Karpas-422 (cell line): Measurements from ENCODE around the gene TNFRSF18. TPM values are rescaled to one million over a fixed set of nuclear protein-coding genes. Genes with fewer than 3 reads are reported as not detected.
"Not testable (repeated sequence)": the region's sequence is repeated elsewhere in the genome, so short reads cannot be mapped to it uniquely, and the experiment has no call there.

Experiments used
- DNase-seq: peaks from one replicate; pipeline ENCODE4 v3.0.0-alpha.2; 2015
- H2AFZ ChIP-seq: fragments of 200-600 bp; sonication (generic); 2 replicates; pipeline ENCODE4 v1.6.1; 2014; ENCODE audit warnings: antibody characterized with exemption, low read length, mixed read lengths
- H3K27ac ChIP-seq: fragments of 200-600 bp; sonication (generic); 2 replicates; pipeline ENCODE4 v1.5.1; 2014; ENCODE audit warnings: mild to moderate bottlenecking, low read length, moderate library complexity
- H3K27me3 ChIP-seq: fragments of 200-600 bp; sonication (generic); 2 replicates; pipeline ENCODE4 v1.6.1; 2014; ENCODE audit warnings: low read length, mixed read lengths
- H3K36me3 ChIP-seq: fragments of 200-600 bp; sonication (generic); 2 replicates; pipeline ENCODE4 v1.6.1; 2014; ENCODE audit warnings: low read length, mixed read lengths; ENCODE audit not compliant: insufficient read depth
- H3K4me1 ChIP-seq: fragments of 200-600 bp; sonication (generic); 2 replicates; pipeline ENCODE4 v1.6.1; 2014; ENCODE audit warnings: mild to moderate bottlenecking, low read length, mixed read lengths
- H3K4me2 ChIP-seq: fragments of 200-600 bp; sonication (generic); 2 replicates; pipeline ENCODE4 v1.6.1; 2014; ENCODE audit warnings: low read length, low read depth, mild to moderate bottlenecking; ENCODE audit not compliant: poor library complexity, severe bottlenecking
- H3K4me3 ChIP-seq: fragments of 200-600 bp; sonication (generic); 2 replicates; pipeline ENCODE4 v1.5.1; 2014; ENCODE audit warnings: mild to moderate bottlenecking, antibody characterized with exemption, low read length, mixed read lengths
- H3K79me2 ChIP-seq: fragments of 200-600 bp; sonication (generic); 2 replicates; pipeline ENCODE4 v1.6.1; 2014; ENCODE audit warnings: mild to moderate bottlenecking, low read length, mixed read lengths
- H3K9ac ChIP-seq: fragments of 200-600 bp; sonication (generic); 2 replicates; pipeline ENCODE4 v1.6.0; 2014; ENCODE audit warnings: low read length
- H3K9me2 ChIP-seq: fragments of 200-600 bp; sonication (generic), shearing (Covaris generic); replicated peaks from 2 replicates; pipeline ENCODE4 v1.6.0; 2014; ENCODE audit warnings: mild to moderate bottlenecking, low read length, moderate library complexity; ENCODE audit not compliant: insufficient read depth
- H3K9me3 ChIP-seq: fragments of 300-700, 200-600 bp; sonication (generic); 2 replicates; pipeline ENCODE4 v1.6.1; 2014; ENCODE audit warnings: low read length, mixed read lengths
- H4K20me1 ChIP-seq: fragments of 200-600 bp; sonication (generic); 2 replicates; pipeline ENCODE4 v1.6.1; 2014; ENCODE audit warnings: mild to moderate bottlenecking, antibody characterized with exemption, low read length, low read depth; ENCODE audit not compliant: insufficient read depth
- total RNA-seq: library from RNA; depleted of rRNA; stranded (reverse); fragments of >200 nt; shearing (Covaris generic); gene quantifications from 2 replicates; pipeline ENCODE4 v1.2.3, GENCODE V29; 2014; ENCODE audit warnings: low replicate concordance

The TNFRSF18 gene
- total RNA-seq, 1 experiment from 2014 or later: 0.30 TPM

DNA sequence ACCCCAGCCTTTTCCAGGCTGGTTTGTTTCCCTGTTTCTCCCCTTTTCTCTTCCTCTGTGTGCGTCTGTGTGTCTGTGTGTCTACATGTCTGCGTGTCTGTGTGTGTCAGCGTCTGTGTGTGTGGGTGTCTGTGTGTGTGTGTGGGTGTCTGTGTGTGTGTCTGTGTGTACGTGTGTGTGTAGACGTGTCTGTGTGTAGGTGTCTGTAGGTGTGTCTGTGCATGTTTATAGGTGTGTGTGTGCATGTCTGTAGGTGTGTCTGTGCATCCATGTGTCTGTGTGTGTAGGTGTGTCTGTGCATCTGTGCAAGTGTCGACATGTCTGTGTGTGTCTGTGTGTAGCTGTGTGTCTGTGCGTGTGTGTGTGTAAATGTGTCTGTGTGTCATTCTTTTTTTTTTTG, 29.5 kb downstream of the TNFRSF18 start:
- H4K20me1 ChIP-seq: 0 out of 2 replicates have a peak, but pooled peaks cover 6% of the 10 kb centered on the region
- DNase-seq: no peak
- H3K27ac ChIP-seq: no peak overlapping the region
- no peaks in the 10 kb centered on the region for H3K27me3 ChIP-seq
- H3K36me3 ChIP-seq: no peaks in the 10 kb centered on the region
- H3K9ac ChIP-seq: no peak overlapping the region
- no peaks in the 10 kb centered on the region for H3K9me2 ChIP-seq
- H3K9me3 ChIP-seq: no peaks in the 10 kb centered on the region
- H3K4me1 ChIP-seq: peaks cover 9% of the 10 kb centered on the region
- no peak overlapping the region for H2AFZ ChIP-seq
- H3K79me2 ChIP-seq: no peaks in the 10 kb centered on the region
- H3K4me2 ChIP-seq: no peak overlapping the region
- no peak overlapping the region for H3K4me3 ChIP-seq

DNA sequence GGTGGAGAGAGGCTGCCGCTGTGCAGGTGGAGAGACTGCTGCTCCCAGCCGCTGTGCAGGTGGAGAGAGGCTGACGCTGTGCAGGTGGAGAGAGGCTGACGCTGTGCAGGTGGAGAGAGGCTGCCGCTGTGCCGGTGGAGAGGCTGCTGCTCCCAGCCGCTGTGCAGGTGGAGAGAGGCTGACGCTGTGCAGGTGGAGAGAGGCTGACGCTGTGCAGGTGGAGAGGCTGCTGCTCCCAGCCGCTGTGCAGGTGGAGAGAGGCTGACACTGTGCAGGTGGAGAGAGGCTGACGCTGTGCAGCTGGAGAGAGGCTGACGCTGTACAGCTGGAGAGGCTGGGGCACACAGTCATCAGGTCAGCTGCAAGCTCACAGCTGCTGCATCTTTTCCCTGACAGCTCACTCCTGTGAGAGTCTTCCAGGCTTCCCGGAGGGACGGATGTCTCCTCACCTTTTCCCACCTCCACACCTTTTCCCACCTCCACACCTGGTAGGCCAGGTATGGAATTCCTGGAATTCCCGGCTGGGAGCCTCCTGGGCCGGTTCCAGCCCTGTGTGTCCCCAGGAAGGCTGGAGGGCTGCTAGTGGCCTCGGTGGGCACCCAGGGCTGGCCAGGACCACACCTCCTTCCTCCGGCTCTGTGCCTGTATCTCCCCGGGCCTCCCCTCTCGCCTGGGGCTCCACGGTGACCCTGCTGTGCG, 30.2 kb downstream of the TNFRSF18 start:
- not testable (repeated sequence) for H3K27me3 ChIP-seq, H3K36me3 ChIP-seq, H4K20me1 ChIP-seq, H3K79me2 ChIP-seq, H3K4me3 ChIP-seq, H3K9ac ChIP-seq, DNase-seq, H3K9me2 ChIP-seq, H3K9me3 ChIP-seq, H2AFZ ChIP-seq, H3K4me2 ChIP-seq, H3K27ac ChIP-seq
- H3K4me1 ChIP-seq: peaks cover 17% of the 10 kb centered on the region

DNA sequence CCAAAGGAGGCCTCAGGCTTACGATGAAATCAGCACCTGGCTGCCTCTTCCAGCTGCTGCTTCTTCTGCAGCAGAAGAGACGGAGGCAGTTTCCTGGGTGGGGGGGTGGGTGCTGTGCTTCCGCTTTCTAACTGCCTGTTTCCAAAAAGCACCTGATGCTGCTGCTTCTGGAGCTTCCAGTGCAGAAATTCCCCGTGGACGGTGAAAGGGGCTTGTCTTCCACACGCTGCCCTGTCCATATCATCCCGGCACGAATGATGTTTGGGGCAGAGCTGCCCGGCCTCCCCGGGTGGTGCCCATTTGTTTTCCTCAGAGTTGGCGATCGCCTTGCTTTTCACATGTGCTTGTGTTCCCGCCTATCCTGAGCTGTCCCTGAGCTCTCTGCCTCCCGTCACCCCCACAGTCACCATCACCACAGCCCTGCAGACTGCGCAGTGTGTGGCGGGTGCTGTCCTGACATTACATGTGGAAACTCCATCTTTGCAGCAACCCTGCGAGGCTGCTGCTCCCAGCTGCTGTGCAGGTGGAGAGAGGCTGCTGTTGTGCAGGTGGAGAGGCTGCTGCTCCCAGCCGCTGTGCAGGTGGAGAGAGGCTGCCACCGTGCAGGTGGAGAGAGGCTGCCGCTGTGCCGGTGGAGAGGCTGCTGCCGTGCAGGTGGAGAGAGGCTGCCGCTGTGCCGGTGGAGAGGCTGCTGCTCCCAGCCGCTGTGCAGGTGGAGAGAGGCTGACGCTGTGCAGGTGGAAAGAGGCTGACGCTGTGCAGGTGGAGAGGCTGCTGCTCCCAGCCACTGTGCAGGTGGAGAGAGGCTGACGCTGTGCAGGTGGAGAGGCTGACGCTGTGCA, 30.9 kb downstream of the TNFRSF18 start:
- Histone ChIP-seq H3K9me3 (no peaks in the 10 kb centered on the region), H2AFZ (no peak overlapping the region), H3K4me1 (peaks cover 19% of the 10 kb centered on the region), H4K20me1 (0 out of 2 replicates have a peak, but pooled peaks cover 6% of the 10 kb centered on the region), H3K79me2 (no peaks in the 10 kb centered on the region), H3K9me2 (no peaks in the 10 kb centered on the region), H3K27me3 (no peaks in the 10 kb centered on the region), H3K27ac (no peak overlapping the region), H3K9ac (no peak overlapping the region), H3K4me3 (no peak overlapping the region), H3K36me3 (no peaks in the 10 kb centered on the region), H3K4me2 (no peak overlapping the region)
- no peak for DNase-seq

DNA sequence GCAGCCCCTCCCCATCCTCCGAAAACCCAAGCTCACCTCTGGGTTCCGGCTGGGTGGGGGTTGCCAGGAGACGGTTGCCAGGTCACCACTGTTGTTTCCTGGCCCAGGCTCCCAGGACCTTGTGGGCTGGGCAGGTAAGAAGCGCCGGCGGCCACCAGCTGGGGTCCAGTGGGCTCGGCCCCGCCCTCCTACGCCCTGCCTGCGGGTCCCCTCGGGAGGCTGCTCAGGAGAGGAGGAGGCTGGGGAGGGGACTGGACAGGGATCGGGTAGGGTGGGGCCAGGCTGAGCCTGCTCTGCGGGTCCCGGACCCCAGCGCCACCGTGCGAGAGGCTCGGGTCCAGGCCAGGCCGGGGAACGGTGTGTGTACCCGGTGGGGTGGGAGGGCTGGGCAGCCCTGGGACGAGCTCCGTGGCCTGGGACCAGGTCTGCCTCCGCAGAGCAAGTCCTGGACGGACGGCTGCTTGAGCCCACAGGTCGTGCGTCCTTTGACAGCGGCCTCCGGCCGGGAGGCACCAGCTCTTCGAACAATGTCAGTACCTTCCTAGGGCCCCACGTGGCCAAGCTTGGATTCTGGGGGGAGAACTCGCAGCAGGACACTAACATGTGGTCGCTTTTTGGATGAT, 32.5 kb downstream of the TNFRSF18 start, which contains the start of gene TTLL10:
TTLL10 (plus strand) TSS at position 88 of the 623 bp plus-strand sequence. CDS start 5,336 bp downstream, outside the sequence.
- H4K20me1 ChIP-seq: no peaks in the 10 kb centered on the region
- DNase-seq: no peak
- no peak within 1 kb of the TSS for H3K4me3 ChIP-seq
- no peak within 1 kb of the TSS for H3K4me2 ChIP-seq
- H3K27me3 ChIP-seq: no peaks in the 10 kb centered on the region
- no peaks in the 10 kb centered on the region for H3K36me3 ChIP-seq
- no peak within 1 kb of the TSS for H3K27ac ChIP-seq
- no peak within 1 kb of the TSS for H3K9ac ChIP-seq
- no peaks in the 10 kb centered on the region for H3K9me3 ChIP-seq
- H3K79me2 ChIP-seq: no peaks in the 10 kb centered on the region
- H3K4me1 ChIP-seq: peaks cover 14% of the 10 kb centered on the region
- no peak within 1 kb of the TSS for H2AFZ ChIP-seq
- no peaks in the 10 kb centered on the region for H3K9me2 ChIP-seq

DNA sequence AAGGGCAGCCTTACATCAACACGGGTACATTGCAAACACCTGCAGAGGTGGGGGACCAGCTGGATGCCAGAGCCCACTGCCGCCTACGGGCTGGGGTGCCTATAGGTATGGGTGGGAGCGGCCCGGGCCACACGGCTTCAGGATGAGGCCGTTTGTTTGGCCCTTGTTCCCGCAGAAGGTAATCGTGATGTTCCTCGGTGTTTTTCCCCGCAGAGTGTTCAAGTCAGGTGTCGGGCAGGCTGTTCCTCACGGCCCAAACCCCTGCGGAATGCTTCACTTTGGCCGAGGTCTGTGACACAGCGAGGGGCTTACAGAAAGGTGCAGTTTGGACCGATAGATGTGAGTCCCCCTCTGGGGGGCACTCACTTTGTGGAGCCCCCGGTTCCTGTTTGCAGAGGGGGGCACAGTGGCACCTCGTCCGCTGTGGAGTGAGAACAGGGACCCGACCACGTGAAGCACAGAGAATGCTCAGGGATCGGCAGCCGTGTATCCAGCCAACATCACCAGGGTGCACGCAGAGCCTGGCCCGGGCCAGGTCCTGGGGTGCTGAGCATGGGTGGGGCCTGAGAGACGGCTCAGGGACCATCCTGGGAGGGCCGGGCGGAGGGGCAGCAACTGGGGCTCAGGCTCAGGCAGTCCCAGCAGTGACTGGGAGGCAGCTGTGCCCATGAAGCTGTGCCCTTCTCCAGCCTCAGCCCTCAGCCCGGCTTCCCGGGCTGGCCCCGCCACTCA, 33.2 kb downstream of the TNFRSF18 start:
- Histone ChIP-seq H3K9ac (no peak overlapping the region), H2AFZ (no peak overlapping the region), H3K9me3 (no peaks in the 10 kb centered on the region), H3K27me3 (no peaks in the 10 kb centered on the region), H4K20me1 (no peaks in the 10 kb centered on the region), H3K4me3 (no peak overlapping the region), H3K36me3 (no peaks in the 10 kb centered on the region), H3K9me2 (no peaks in the 10 kb centered on the region), H3K4me2 (no peak overlapping the region), H3K27ac (no peak overlapping the region), H3K4me1 (peaks cover 14% of the 10 kb centered on the region), H3K79me2 (no peaks in the 10 kb centered on the region)
- no peak for DNase-seq

DNA sequence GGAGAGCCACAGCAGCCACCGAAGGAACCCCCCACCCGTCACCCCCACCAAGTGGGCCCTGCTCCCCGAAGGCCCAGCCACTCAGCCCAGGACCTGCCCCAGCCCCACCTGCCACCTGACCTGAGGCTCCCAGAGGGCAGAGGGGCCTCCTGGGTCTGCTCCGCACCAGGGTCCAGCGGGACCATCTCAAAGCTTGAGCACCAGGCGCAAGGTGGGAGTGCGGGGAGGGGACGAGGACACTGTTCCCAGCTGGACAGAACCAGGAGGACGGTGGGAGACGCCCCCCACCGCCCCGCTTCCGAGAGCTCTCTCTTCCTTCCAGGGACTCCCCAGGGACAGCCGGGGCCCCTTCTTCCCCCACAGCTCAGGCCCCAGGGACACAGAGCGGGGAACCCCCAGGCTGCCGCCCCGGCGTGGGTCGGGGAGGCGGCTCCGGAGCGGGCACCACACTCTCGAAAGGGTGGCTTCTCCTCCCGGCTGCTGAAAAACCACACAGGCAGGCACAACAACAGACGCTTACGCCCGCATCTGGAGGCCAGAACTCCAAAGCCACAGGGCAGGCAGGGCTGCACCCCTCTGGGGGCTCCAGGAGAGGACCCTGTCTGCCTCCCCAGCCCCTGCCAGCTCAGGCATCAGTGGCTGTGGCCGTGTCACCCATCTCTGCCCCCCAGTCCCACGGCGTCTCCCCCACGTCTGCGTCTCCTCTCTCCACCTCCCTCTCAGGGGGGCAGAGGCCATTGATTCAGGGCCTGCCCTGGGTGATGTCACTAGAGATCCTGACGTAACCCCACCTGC, 34.6 kb downstream of the TNFRSF18 start:
- Histone ChIP-seq H3K9me3 (no peaks in the 10 kb centered on the region), H3K4me3 (no peak overlapping the region), H3K79me2 (no peaks in the 10 kb centered on the region), H3K4me2 (peak overlapping the region; percentile 19), H2AFZ (no peak overlapping the region), H3K4me1 (peaks cover 14% of the 10 kb centered on the region), H3K36me3 (no peaks in the 10 kb centered on the region), H3K9ac (peak overlapping the region; percentile 24; the same call in 1 of the 2 replicates), H3K9me2 (no peaks in the 10 kb centered on the region), H3K27ac (no peak overlapping the region), H3K27me3 (no peaks in the 10 kb centered on the region), H4K20me1 (no peaks in the 10 kb centered on the region)
- no peak for DNase-seq

DNA sequence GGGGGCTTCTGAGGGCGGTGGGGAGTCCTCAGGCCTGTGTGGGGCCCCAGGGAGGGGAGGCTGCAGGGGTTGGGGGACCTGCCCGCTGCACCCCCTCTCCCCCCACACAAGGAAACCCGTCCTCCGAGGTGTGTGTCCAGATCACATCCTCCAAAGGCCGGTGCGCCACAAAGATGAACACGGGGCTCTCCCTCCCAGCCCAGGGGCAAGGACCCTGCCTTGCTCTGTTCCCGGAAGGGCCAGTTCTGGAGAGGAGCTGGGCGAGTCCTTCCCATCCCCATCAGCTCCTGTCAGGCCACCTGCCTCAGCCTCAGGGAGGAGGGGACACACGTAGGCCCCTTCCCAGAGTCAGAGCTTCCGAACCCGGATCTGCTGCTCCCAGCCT, 35.2 kb downstream of the TNFRSF18 start:
- no peaks in the 10 kb centered on the region for H3K36me3 ChIP-seq
- H3K27ac ChIP-seq: no peak overlapping the region
- H3K9me3 ChIP-seq: no peaks in the 10 kb centered on the region
- no peak overlapping the region for H3K4me3 ChIP-seq
- no peaks in the 10 kb centered on the region for H3K79me2 ChIP-seq
- H3K4me1 ChIP-seq: peaks cover 14% of the 10 kb centered on the region
- no peaks in the 10 kb centered on the region for H3K27me3 ChIP-seq
- DNase-seq: no peak
- H3K9ac ChIP-seq: no peak overlapping the region
- H3K4me2 ChIP-seq: peak overlapping the region; percentile 19
- no peaks in the 10 kb centered on the region for H3K9me2 ChIP-seq
- no peaks in the 10 kb centered on the region for H4K20me1 ChIP-seq
- H2AFZ ChIP-seq: no peak overlapping the region
